Fibroblast of skin of left biceps (primary cell): ENCODE data around the gene LHFPL4.
"Not testable (repeated sequence)": the region's sequence is repeated elsewhere in the genome, so short reads cannot be mapped to it uniquely, and the experiment has no call there.

ENCODE experiments used
- DNase-seq, 2 experiments: peaks; one replicate each; pipeline ENCODE4 v3.0.0-alpha.2; 2013; ENCODE audit warnings: low read depth in 2 of 2

LHFPL4 gene

DNA sequence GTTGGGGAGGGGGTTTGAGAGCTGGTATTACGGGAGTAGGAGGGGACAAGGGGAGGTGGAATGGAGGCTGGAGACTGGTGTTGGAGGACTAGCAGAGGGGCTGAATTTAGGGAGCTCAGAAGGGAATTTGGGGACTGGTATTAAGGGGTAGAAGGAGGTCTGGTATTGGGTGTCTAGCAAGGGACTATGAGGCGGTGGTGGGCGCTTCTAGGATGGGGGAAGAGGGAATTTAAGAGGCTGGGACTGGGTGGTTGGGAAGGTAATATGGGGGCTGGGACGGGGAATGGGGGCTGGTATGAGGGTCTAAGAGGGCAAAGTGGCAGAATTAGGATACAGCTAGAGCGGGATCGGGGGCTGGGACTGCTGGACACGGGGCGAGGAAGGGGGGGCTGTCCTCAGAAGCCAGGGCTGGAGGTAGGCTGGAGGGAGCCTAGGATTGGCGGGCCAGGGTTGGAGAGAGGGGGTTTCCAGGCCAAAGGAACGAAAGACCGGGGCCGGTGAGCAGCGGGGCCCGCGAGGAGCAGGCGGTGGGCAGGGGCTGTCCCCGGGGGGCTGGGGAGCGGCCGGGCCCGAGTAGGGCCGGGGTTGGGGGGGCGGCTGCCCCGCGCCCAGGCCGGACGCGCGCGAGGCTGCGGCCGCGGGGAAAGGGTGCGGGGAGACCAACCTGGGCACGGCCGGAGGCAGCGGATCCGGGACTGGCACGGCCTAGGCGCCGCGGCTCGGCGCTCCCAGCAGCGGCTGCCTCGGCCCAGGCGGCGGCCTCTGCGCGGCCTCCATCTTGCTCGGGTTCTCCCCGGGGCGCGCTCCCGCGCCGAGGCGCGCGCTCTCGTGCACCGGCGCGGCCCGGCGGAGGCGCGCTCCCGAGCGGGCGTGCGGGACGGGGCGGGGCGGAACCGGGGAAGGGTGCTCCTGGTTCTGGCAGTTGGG, at the start of gene LHFPL4:
TSS of gene LHFPL4 (minus strand) at position 802 of the 927 bp plus-strand sequence. CDS start 1,143 bp downstream, outside the sequence.
- DNase-seq = no peak

DNA sequence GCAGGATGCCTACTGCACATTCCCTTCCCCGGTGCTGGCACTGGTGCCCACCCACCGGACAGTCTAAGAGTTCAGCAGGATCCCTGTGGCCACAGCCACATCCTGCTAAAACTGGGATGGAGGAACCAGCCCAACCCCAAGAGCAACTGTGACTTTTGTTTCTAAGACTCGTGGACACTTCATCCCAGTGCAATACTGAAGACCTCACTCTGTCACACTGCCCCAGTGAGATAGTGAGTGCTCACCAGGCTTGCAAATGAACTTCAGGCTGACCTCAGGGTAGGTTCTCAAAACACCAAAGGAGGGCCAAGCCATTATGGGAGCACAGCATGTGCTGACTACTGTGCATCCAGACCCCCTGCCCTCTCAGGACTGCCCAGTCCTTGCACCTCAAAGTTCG, 49.0 kb upstream of the LHFPL4 start:
- DNase-seq = no peak

DNA sequence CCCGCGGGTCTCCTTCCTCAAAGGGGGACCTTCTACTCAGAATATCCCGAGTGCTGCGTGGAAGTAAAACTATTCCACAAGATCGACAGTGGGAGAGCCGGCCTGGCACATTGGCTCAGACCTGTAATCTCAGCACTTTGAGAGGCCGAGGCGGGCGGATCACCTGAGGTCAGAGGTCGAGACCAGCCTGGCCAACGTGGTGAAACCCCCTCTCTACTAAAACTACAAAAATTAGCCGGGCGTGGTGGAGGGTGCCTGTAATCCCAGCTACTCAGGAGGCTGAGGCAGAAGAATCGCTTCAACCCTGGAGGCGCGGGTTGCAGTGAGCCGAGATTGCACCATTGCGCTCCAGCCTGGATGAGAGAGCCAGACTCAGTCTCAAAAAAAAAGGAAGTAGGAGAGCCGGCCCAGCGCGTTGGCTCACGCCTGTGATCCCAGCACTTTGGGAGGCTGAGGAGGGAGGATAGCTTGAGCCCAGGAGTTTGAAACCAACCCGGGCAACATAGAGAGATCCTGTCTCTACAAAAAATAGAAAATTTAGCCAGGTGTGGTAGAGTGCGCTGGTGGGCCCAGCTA, 47.5 kb upstream of the LHFPL4 start:
- not testable (repeated sequence) for DNase-seq

DNA sequence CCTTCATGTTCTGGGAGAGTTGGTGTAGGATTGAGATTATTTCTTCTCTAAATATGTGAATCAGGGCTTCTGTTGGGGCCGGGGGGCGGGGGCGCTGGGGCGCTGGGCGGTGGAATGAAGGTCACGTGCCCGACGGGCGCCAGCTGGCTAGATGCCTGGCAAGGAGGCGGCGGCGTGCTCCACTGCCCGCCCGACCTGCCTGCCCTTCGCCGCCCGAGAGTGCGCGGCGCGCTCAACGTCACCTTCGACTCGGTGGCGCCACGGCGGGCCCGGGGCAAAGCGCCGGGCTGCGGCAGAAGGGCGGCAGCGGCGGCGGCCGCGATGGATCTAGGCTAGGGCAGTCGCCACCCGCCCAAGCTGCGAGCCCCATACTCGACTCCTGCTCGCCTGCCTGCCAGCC, 47.0 kb upstream of the LHFPL4 start:
- no peak for DNase-seq

DNA sequence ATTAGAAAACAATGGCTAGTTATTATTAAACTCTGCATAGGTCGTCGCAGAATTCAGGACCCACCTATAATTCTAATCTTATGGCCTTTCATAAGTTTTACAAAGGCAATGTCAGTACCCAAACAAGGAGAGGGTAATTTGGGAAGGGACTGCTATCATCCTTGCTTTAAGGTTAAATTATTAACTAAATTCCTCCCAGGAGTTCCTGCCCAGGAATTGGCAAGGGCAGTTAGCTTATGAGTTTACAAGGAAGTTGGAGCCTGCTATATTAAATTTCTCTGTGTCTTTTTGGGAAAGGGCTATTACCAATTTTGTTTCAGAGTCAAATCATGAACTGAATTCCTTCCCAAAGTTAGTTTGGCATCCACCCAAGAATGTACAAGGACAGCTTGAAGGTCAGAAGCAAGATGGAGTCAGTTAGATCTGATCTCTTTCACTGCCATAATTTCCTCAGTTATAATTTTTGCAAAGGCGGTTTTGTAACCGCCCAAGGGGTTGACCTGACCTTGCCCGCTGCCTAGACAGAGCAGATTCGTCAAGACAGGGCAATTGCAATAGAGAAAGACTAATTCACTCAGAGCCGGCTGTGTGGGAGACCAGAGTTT, 45.3 kb upstream of the LHFPL4 start:
- no peak for DNase-seq

DNA sequence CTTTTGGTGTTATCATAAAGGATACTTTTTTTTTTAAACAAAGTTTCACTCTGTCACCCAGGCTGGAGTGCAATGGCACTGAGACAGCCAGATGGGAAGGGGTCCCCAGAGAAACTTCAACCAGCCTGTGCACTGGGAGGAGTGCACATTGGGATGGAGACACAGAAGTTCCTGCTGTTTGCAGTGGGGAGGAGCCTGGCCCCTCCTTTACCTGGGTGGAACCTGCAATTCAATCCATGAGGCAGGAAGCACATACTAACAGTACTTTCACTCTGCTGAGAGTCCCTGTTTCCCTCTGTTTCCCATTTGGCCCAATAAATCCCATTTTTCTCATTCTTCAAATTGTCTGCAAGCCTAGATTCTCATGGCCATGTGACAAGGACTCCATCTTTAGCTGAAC, 42.3 kb upstream of the LHFPL4 start:
- no peak for DNase-seq

DNA sequence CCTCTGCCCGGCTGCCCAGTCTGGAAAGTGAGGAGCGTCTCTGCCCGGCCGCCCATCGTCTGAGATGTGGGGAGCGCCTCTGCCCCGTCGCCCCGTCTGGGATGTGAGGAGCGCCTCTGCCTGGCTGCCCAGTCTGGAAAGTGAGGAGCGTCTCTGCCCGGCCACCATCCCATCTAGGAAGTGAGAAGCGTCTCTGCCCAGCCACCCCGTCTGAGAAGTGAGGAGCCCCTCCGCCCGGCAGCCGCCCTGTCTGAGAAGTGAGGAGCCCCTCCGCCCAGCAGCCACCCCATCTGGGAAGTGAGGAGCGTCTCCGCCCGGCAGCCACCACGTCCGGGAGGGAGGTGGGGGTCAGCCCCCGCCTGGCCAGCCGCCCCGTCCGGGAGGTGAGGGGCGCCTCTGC, 38.2 kb upstream of the LHFPL4 start:
- DNase-seq = not testable (repeated sequence)

DNA sequence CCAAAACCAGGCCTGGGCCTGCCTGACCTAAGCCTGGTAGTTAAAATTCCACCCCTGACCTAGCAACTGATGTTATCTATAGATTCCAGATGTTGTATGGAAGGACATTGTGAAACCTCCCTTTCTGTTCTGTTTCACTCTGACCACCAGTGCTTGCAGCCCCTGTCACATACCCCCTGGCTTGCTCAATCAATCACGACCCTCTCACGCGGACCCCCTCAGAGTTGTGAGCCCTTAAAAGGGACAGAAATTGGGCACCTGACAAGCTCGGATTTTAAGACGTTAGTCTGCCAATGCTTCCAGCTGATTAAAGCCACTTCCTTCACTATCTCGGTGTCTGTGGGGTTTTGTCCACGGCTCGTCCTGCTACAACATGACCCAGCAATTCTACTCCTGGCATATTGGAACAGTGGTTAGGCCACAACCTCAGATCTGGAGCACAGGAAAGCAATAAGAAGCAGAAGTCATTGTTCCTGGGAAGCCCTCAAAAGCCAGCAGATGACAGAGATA, 36.7 kb upstream of the LHFPL4 start:
- DNase-seq = no peak

DNA sequence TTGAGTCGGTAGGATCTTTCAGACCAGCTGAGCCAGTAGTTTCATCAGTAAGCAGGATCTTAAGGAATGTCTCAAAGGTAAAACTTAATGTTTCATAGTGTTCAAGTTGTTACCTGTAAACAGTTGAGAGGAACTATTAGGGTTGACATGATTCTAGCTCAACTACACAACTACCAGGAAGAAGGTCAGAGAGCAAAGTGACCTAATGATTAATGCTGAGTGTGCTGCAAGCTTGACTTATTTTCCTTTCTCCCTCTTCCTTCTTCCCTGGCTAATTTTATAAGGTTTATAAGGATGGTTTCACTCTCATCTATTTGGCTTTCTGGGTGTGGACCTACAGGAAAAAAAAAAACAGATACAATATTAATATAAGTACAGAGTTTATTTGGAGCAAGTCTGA, 30.2 kb upstream of the LHFPL4 start:
- no peak for DNase-seq

DNA sequence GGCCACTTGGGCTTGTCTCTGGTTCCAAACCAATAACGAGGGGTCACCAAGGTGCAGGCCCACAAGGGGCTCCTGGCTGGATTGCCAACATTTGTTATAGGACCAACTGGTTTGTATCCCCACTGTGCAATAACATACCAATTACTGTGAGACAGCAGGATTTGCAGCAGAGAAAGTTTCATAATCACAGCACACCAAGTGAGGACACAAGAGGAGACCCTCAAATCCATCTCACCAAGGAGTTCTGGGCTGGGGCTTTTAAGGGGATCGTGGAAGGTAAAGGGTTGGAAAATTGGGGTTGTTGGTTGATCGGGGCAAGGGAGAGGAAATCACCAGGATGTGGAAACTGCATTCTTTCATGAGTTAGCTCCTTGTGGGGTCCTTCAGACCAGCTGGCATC, 29.7 kb upstream of the LHFPL4 start:
- DNase-seq = no peak

DNA sequence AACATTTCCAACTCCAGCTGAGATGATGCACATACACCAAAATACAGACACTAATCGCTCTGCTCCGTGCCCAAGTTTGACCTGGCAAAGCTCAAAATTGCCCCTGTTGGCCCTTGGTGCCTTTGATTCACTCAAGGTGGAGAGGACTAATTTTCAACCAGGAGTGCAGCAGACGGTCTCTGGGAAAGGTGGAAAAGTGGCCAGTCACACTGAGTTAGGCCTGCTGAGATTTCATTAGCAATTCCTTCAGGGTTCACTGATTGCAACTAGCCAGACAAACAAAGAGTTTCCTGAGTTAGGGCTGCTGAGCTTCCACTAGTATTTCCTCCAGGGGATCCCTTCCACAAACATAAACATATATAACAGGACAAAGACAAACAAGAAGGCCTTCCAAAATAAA, 28.7 kb upstream of the LHFPL4 start:
- DNase-seq = no peak

DNA sequence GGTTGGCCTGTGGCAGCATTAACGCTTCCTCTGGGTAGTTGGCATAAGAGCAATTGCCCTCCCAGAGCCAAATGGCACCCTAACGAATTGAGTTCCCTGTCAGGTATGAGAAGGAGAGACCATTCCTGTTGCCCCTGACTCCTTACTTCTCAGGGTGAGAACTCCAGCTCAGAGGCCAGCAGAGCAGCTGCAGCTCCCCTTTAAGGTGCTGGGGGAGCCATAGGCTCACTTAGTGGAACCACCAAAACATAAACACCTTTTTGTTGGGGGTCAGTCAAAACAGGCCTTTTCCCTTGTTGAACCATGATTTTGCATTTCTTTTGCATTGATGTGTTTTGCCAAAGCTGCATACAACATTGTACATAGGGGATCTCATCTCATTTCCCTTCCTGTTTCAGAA, 28.1 kb upstream of the LHFPL4 start:
- no peak for DNase-seq

DNA sequence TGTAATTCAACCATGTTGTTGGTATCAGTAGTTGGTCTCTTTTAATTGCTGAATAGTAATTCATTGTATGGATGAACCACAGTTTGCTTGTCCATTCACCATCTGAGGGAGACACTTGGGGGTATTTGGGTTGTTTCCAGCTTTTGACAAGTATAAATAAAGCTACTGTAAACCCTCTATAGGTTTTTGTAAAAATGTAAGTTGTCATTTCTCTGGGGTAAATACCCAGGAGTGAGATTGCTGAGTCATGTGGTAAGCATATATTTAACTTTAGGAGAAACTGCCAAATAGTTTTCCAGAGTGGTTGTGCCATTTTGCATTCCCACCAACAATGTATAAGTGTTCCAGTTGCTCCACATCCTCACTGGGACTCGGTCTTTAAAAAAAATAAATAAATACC, 15.4 kb upstream of the LHFPL4 start:
- DNase-seq = no peak

DNA sequence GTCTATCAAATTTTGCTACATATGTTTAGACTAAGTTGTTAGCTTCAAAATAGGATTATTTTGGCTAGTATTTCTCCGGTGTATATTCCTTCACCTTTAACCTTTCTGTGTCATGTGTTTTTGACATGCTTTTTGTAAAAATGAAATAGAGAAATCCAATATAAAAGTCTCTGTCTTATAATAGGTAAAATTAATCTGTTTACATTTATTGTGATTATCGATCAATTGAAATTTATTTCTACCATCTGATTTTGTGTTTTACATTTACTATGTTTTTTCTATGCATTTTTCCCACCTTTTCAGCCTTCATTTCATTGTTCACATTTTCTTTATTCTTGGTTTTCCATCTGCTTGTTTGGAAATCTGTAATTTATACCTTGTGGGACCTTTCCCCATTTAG, 11.7 kb upstream of the LHFPL4 start:
- DNase-seq = no peak

DNA sequence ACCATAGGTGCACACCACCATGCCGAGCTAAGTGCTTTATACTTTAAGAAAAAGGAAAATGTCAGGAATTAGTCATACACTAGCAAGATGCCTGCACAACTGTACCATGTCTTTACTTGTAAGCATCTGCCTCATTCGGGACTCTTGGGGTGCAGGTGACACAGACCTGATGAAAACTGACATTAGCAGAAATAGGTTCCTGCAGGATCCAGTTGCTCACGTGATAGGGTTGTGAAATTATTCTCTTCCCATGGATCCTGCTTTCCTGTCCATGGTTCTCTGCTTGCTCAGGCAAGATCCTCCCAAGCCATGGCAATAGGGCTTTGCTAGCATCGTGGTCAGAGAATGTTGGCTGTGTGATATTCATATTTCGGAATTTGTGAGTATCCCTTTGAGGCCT, 10.2 kb upstream of the LHFPL4 start:
- DNase-seq = no peak

DNA sequence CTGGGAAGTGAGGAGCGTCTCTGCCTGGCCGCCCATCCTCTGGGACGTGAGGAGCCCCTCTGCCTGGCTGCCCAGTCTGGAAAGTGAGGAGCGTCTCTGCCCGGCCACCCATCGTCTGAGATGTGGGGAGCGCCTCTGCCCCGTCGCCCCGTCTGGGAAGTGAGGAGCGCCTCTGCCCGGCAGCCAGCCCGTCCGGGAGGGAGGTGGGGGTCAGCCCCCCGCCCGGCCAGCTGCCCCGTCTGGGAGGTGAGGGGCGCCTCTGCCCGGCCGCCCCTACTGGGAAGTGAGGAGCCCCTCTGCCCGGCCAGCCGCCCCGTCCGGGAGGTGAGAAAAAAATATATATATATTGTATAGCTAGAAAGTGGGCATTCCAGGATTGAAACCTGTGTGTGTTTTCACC, 6.4 kb upstream of the LHFPL4 start:
- not testable (repeated sequence) for DNase-seq

DNA sequence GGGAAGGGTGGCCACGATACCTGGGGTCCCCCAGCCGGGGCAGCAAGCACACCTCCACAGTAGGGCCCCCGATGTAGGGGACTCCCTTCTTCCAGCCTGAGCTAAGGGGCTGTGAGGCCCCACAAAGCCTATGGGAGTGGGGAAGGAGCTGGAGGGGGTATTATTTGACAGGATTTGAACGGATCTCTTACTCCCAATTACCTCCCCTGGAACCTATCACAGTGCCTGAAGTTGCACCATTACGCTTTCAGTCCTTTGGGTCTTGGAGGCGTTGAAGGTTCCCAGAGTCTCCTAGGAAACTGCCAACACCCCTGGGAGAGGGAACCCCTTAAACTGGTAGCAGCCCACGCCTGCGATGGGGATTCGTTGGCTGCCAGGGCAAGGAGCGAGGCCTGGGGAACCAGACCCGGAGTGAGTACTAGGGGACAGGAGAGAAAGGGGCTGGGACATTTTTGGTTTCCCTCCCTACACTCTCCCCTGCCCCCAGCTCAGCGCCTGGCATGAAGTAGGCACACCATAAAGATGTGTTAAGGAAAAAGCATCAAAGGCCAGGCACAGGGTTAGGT, 409 bp upstream of the LHFPL4 start:
- DNase-seq = no peak

DNA sequence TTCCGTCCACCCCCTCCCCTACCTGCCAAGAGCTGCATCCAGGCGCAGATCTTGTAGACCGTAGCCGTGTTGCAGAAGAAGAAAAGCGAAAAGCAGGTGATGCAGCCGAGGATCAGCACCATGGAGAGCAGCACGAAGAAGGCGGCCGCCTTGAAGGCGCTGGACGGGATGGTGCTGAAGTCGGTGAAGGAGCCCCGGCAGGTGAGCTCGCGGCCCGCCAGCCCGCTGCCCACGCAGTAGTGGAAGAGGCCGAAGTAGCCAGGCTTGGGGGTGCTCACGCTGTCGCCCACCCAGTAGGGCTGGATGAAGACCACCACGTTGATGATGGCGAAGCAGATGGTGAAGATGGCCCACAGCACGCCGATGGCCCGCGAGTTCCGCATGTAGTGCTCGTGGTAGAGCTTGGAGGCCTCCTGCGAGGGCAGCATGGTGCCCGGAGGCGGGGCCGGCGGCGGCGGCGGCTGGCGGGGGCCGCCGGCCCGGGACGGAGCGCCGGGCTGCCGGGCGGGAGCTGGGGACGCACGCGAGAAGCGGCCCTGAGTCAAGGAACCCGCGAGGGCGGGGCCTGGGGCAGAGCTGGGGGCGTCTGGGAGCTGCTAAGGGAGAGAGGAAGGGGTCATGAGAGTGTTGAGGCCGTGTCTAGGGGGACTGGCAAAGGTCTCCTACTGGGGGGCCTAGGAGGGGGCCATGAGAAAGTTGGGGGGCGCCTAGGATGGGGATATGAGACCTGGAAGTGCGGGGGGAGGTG, 1.2 kb downstream of the LHFPL4 start:
- peak; percentile 6 to 8 for DNase-seq

DNA sequence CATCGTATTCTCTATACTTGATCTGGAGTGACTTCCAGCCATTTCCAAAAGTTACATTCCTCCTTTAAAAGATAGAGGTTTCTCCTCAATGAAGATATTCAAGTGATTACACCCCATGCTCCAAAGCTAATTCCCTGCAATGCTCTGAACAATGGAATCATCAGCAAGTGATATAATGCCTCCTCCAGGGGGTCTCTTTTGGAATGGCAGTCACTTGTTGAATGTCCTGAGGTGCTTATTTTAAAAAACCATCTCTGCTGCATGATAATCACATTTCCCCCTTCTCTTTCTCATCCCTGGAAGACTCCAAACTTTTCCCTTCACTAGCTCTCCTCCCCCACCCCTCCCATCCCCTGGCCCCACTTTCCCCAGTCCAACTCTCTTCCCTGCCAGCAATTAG, 2.6 kb downstream of the LHFPL4 start:
- DNase-seq = no peak

DNA sequence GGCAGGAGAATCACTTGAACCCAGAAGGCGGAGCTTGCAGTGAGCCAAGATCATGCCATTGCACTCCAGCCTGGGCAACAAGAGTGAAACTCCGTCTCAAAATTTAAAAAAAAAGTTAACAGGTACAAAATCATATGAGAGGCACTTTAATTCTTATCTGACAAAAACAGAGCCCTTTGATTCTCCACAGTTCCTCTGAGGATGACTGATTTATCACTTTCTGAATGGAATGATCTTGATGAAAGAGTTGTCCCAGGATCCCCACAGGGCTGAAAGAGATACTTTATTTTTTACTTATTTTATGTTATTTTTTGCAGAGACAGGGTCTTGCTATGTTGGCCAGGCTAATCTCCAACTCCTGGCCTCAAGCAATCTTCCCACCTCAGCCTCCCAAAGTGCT, 4.0 kb downstream of the LHFPL4 start:
- no peak for DNase-seq

DNA sequence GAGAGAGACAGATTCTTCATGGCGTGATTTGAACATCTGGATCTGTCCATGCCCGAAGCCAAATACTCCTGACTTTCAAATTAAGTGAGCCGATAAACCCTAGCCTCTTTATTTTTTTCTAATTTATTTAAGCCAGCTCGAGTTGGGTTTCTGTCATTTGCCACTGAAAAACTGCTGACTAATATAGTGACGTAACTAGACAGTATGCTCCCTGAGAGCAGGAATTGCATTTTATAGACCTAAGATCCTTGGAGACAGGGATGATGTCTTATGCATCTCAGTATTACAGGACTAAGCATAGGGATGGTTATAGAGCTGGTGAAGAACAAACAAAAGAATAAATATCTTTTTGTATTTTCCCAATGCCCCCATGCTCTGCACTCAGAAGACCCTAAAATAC, 4.6 kb downstream of the LHFPL4 start:
- DNase-seq = no peak

DNA sequence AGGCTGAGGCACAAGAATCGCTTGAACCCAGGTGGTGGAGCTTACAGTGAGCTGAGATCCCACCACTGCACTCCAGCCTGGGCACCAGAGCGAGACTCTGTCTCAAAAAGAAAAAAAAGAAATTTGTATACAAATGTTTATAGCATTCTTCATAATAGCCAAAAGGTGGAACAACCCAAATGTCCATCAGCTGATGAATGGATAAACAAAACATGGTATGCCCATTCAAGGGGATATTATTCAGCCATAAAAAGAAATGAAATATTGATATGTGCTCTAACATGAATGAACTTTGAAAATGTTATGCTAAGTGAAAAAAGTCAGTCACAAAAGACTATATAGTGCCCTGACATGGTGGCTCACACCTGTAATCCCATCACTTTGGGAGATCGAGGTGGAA, 11.4 kb downstream of the LHFPL4 start:
- no peak for DNase-seq
